Stimulated activated CD8-positive, alpha-beta memory T cell treated with anti-CD3 and anti-CD28 coated beads, Interleukin-7, amount 100 ng/mL, for 48 hours (primary cell): ENCODE results near the gene NEDD4.
"Not testable (repeated sequence)": the region's sequence is repeated elsewhere in the genome, so short reads cannot be mapped to it uniquely, and the experiment has no call there.

Experiments used
- DNase-seq, 2 donors: peaks; one replicate each; pipeline ENCODE4 v3.0.0-alpha.2; 2020; ENCODE audit warnings: low read depth in 1 of 2; ENCODE audit errors: extremely low read depth in 1 of 2

The NEDD4 gene

GRCh38 chr15:55960946-55961345 is 32.5 kb downstream of the NEDD4 start:
- no peak for DNase-seq

- DNase-seq = no peak
Observed at GRCh38 chr15:55959744-55960447, 33.5 kb downstream of the NEDD4 start.

GRCh38 chr15:55958349-55958748 is 35.1 kb downstream of the NEDD4 start:
- DNase-seq = no peak

GRCh38 chr15:55954862-55955605 is 38.4 kb downstream of the NEDD4 start:
- no peak for DNase-seq

DNA sequence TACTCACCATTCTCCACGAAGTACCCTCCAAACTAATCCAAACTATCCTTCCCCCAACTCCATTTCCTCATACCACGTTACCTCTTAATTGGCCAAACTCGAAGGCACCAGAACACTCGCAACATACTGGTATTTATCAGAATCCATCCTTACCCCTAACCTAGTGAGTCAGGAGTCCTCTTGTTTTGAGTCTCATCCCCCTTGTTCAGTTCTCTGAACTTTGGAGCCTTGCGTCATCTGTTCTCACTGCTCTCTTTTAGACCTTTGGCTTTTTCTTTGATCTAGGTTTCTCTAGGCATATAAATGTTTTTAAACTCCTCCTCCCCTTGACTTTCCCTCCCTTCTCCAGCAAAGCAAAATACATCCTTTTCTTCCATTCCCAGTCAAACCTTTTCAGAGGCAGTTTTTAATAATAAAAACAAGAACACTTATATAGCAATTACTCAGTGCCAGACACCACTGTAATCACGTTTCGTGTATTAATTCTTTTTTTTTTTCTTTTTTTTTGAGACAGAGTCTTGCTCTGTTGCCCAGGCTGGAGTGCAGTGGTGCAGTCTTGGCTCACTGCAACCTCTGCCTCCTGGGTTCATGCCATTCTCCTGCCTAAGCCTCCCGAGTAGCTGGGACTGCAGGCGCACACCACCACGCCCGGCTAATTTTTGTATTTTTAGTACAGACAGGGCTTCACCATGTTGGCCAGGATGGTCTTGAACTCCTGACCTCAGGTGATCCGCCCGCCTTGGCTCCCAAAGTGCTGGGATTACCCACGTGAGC is 40.7 kb downstream of the NEDD4 start:
- not testable (repeated sequence) for DNase-seq

DNA sequence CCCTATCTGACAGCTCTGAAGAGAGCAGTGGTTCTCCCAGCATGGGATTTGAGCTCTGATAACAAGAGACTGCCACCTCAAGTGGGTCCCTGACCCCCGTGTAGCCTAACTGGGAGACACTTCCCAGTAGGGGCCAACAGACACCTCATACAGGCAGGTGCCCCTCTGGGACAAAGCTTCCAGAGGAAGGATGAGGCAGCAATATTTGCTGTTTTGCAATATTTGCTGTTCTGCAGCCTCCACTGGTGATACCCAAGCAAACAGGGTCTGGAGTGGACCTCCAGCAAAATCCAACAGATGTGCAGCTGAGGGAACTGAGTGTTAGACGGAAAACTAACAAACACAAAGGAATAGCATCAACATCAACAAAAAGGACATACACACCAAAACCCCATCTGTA is 48.8 kb downstream of the NEDD4 start:
- not testable (repeated sequence) for DNase-seq

- DNase-seq = no peak
Observed at GRCh38 chr15:55942332-55942731, 51.1 kb downstream of the NEDD4 start.

GRCh38 chr15:55937040-55937439 is 56.4 kb downstream of the NEDD4 start:
- no peak for DNase-seq

- DNase-seq = no peak
Observed at GRCh38 chr15:55928955-55929354, 64.5 kb downstream of the NEDD4 start.

DNA sequence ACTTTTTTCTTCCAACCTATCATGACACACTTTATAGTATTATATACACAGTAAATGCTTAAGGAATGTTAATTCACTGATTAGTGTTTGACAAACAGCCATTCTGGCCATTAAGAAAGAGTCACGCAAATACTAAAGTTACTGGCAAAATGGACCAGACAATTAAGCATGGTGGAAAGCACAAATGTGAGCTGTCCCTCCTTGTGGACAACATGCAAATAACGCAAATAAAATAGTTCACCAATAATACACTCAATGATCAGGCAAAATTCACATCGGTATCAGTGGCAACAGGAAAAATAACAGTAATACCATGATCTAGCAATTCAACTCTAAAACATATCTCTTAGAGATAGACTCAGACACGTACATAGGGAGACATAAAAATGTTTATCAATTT is 71.7 kb downstream of the NEDD4 start:
- no peak for DNase-seq

DNA sequence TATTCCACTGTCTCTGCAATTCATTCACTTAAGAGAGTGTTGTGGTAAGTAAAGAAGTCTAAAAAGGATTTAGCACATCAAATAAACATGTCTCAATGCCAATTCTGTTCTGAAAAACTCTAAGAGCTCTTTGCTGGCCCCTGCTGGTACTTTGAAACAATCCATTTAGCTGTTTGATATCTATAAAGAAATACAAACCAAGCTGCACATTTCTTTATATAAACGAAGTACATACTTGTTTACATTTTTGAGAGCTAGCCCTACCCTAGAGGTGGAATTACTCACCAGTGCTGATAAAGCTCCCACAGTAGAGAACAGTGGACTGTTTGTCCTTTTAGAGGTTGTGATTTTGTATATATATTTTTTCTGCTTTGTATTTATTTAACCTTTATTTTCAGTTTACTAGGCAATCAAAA is 75.5 kb downstream of the NEDD4 start:
- no peak for DNase-seq

DNA sequence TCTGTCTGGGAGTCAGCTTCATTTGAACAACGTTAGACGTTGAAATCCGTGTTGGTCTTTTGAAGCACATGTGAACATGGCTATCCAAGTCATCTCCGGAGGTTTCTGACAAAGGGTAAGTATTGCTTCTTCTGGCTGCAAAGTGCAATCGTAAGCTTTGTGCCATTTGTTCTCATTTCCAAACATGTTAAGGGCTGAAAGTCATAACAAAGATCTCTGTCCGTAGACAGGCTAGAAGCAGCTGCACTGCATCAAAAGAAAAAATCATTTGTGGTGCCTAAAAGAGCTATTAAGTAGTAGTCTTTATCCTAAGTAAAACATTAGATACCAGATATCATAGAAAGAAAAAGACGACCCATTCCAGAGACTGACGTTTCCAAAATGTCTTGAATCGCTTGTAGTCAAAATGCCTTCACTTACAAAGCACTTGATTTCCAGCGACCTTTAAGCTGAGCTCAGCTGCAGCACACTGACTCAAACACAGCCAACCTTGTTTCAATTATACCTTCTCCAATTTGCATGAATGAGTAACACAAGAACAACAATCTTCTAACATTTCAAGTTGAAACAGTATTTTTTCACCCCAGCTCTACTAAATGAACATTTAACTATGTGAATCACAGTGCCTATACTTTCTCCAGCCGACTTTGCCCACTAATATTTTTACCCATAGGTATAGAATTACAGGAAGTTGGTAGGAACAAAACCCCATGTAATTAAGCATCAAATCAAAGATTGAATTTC is 76.6 kb downstream of the NEDD4 start:
- DNase-seq = no peak

DNA sequence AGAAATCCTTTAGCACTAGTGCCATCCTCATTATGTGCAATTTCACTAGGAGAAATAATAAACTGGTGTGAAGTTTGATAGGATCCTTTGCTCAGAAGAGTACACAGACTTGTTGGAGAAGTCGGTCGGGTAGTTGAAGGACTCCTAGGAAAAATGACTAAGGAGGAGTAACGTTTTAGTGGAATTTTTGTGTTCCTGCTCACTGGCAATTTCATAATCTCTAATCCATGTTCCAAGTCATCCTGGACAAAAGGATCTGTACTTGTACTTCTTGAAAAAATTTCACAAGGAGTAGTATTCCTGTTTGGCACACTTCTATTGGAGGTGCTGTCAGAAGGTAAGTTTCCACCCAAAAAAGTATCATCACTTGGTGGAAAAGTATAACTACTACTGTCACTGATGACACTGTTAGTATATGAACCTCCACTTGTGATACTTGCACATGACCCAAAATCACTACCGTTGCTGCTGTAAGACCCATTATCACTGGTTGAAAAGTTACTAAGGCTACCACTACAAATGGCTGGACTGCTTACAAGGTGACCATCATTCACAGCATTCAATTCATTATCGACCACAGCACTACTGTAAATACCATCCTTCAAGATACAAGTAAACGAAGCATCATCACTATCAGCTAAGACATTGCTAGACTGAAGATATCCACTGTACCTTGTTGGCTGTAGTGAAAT is 77.4 kb downstream of the NEDD4 start:
- no peak for DNase-seq

GRCh38 chr15:55915221-55915620 is 78.2 kb downstream of the NEDD4 start:
- DNase-seq = no peak

DNA sequence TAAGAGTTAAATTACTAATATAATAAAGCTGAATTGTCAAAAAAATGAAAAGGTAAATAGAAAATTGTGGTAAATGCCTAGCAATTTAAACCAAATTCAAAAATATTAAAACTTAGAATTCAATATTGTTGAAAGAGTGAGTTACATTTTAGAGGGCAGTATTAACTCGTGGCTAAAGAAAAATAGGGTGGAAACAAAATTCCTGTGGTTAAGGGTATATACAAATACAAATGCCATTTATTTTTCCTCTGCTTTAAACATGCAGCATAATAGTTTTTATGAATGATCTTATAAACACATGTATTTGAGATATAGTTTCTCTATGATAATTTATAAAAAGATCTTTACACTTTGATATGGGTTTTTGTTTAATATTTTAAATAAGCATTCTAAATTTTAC is 79.0 kb downstream of the NEDD4 start:
- no peak for DNase-seq

DNA sequence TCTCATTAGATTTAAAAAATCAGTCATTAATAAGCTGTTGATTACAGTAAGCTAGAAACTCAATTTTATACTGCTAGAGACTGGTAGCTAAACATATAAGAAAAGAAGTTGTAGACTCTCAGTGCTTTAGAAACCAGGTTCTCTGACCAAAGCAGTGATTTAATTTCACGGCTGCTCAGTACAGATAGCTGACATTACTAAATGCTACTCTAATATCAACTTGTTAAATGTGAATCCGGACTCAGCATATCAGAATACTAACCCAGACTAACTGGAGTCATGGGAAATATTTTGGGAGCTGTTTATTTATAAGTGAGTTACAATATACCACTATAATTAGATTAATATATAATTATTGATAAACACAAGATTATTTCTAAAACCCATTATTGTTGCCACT is 80.4 kb downstream of the NEDD4 start:
- no peak for DNase-seq

DNA sequence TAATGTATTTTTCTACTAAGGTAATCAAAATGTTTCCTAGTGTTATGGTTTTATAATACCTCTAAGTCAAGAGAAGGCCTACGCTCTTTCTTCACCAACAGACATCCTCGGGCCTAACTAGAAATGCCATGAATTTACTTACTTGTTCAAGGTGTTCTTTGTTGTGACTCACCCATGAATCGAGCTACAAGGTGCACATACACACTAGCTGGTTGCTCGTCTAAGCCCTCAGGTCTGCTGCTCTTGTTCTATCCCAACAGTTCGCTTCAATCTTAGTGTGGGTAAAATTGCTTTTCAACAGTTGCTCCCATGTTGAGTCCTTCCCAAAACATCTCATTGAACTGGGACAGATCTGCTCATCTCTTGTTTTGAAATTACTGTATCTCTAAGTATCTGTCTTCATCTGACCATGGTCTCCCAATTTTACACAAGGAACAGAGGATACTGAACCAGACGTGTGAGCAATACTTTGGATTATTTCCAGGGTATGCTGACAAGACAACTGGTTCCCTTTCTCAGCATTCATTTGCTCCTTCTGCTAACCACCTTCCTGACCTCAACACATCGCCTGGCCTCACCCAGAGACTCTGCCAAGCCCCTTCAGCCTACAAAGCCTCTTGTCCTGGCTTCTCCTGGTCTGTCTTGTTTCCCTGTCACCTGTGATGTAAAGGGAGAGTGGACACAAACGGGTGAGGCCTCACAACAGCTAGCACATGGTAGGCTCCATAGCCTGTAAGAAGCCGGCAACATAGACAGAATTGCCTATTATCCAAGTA is 84.2 kb downstream of the NEDD4 start:
- no peak for DNase-seq

DNA sequence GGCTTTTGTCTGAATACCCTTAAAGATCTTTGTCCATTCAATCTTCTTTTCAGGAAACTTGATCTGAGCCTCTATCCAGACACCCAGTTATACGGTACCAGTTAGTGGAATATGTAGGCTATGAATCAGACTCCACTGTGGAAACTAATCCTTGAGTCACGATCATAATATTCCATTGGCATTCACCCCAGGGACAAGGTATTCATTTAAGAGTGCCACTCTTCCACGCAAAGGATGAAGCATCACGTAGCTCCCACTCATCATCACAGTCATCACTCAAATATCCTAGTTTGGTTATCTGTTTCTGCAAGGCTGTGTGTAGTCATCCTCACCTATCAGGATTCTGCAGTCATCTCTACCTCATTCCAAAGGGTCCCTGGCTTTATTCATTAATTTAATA is 85.6 kb downstream of the NEDD4 start:
- DNase-seq = no peak

- no peak for DNase-seq
Observed at GRCh38 chr15:55902981-55903380, 90.4 kb downstream of the NEDD4 start.

DNA sequence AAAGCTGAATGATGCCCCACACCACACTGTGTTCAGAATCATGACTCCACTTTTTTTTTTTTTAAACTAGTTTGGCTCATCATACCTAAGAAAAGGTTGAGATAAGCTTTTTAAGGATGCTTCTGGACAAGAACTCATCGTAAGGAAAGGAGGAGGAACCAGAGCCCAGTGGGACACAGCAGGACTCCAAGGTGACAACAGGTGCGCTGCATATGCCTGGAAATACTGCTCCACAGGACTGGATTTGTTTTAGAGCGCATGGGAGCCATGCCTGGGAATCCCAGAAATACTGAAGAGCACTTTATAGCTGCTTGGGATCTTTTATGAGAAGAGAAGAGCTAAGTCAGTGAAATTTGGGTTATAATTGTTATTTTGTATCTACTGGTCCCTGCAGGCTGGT is 93.4 kb downstream of the NEDD4 start:
- no peak for DNase-seq
